Vagina (tissue), 2 donors: ENCODE data around the gene FOXD2. TPM values are rescaled to one million over a fixed set of nuclear protein-coding genes. Genes with fewer than 3 reads are reported as not detected.

Source experiments
- DNase-seq, 2 donors: peaks; one replicate each; pipeline ENCODE4 v3.0.0-alpha.2; 2017; ENCODE audit errors: extremely low spot score in 2 of 2
- H3K27ac ChIP-seq: fragments of 200-600 bp; sonication (generic); one replicate; pipeline ENCODE4 v1.5.1; 2019
- H3K27me3 ChIP-seq: fragments of 200-600 bp; sonication (generic); one replicate; pipeline ENCODE4 v1.5.1; 2019
- H3K36me3 ChIP-seq, 2 donors: fragments of 200-600 bp; sonication (generic); one replicate each; pipeline ENCODE4 v1.5.1; 2017 to 2019
- H3K4me1 ChIP-seq: fragments of 200-600 bp; sonication (generic); one replicate; pipeline ENCODE4 v1.5.1; 2019
- H3K4me3 ChIP-seq, 2 donors: fragments of 200-600 bp; sonication (generic); 1 replicate in 1 of 2; 2 replicates in 1 of 2; pipeline ENCODE4 v1.5.1; 2016 to 2019
- H3K9me3 ChIP-seq: fragments of 200-600 bp; sonication (generic); one replicate; pipeline ENCODE4 v1.5.1; 2019
- POLR2A ChIP-seq, 2 donors: fragments of 450-650 bp; IDR thresholded peaks; one replicate each; pipeline ENCODE4 v1.6.1; 2017; ENCODE audit warnings: antibody characterized with exemption in 2 of 2, mild to moderate bottlenecking in 2 of 2, moderate library complexity in 2 of 2
- POLR2AphosphoS5 ChIP-seq, 2 donors: sonication (generic); formaldehyde crosslinking; IDR thresholded peaks; one replicate each; pipeline ENCODE4 v1.9.0; 2017; ENCODE audit warnings: antibody characterized with exemption in 2 of 2, mild to moderate bottlenecking in 2 of 2, low read depth in 1 of 2; ENCODE audit not compliant: insufficient read depth in 1 of 2
- intact Hi-C: fragments of 100-400 bp; cut with DNase I; formaldehyde crosslinking; loops from one replicate; pipeline ENCODE4 v1.15.1; 2023
- total RNA-seq: library from RNA; depleted of rRNA; stranded (reverse); fragments of >200 nt; gene quantifications from one replicate; pipeline ENCODE4 v1.2.3, GENCODE V29; 2016
- TF ChIP-seq, protein P1 (sequence below), 3 experiments: fragments of 450-650 bp in 2 of 3; fragments of 200-600 bp in 1 of 3; sonication (generic) in 1 of 3; IDR thresholded peaks; one replicate each; pipeline ENCODE4 v1.5.1; 2017 to 2019; ENCODE audit warnings: antibody characterized with exemption in 3 of 3, mild to moderate bottlenecking in 2 of 3, moderate library complexity in 2 of 3

The FOXD2 gene
- total RNA-seq, 1 donor from 2014 or later, result 0.98 TPM

DNA sequence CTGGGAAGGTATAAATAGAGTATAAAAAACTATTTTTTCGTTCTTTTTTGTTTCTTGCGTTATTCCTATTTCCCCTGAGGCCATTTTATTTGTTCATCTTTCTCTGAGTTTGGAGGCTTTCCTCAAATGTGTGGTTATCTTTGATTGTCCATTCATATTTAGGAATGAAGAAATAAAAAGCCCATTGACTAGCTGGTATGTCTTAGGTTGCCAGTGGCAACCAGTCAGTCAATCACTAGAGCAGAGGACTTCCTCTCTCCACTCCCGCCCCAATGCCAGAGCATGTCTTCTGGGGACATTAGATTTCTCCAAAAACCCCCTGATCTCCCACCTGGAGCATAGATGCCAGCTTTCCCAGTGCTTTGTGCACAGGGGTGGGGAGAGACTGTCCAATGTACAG, 42.4 kb upstream of the FOXD2 start:
- TF ChIP-seq POLR2A (IDR thresholded peaks at IDR 0.05) (no peak), POLR2AphosphoS5 (IDR thresholded peaks at IDR 0.05; ENCODE audit: insufficient read depth in 1 of 2, low read depth in 1 of 2) (no peak)
- TF ChIP-seq, protein P1, sequence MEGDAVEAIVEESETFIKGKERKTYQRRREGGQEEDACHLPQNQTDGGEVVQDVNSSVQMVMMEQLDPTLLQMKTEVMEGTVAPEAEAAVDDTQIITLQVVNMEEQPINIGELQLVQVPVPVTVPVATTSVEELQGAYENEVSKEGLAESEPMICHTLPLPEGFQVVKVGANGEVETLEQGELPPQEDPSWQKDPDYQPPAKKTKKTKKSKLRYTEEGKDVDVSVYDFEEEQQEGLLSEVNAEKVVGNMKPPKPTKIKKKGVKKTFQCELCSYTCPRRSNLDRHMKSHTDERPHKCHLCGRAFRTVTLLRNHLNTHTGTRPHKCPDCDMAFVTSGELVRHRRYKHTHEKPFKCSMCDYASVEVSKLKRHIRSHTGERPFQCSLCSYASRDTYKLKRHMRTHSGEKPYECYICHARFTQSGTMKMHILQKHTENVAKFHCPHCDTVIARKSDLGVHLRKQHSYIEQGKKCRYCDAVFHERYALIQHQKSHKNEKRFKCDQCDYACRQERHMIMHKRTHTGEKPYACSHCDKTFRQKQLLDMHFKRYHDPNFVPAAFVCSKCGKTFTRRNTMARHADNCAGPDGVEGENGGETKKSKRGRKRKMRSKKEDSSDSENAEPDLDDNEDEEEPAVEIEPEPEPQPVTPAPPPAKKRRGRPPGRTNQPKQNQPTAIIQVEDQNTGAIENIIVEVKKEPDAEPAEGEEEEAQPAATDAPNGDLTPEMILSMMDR (IDR thresholded peaks at IDR 0.05), result no peak
- Histone ChIP-seq H3K36me3 (no peaks in the 10 kb centered on the region), H3K4me3 (no peak overlapping the region), H3K4me1 (no peaks in the 10 kb centered on the region), H3K27me3 (no peaks in the 10 kb centered on the region), H3K27ac (no peak overlapping the region), H3K9me3 (no peaks in the 10 kb centered on the region)
- DNase-seq, result no peak
- intact Hi-C loops, result no loop called here

DNA sequence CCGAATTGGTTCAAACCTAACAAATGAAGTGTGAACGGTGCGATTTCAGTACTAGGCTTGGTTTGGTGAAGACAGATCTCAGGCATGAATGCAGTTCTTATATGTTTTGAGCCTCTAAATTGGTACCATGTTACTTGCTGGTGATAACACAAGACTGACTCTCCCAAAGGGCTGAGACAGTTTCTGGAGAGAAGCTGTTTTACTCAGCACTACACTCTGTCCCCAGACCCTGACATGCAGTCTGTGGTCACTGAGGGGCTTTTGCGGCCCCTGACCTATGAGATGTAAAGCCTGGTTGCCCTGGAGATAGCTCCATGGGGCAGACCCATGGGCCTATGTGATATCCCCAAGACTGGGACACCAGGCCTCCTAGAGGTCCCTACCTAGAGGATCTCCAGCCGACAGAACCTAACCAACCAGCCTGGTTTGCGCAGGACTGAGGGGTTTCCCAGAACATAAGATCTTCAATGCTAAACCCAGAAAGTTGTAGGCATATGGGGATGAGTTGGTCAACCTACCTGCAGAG, 41.1 kb upstream of the FOXD2 start:
- no peaks in the 10 kb centered on the region for H3K27me3 ChIP-seq
- H3K27ac ChIP-seq, result no peak overlapping the region
- H3K4me3 ChIP-seq, result no peak overlapping the region
- TF ChIP-seq, protein P1 (IDR thresholded peaks at IDR 0.05), result no peak
- TF ChIP-seq POLR2AphosphoS5 (IDR thresholded peaks at IDR 0.05; ENCODE audit: insufficient read depth in 1 of 2, low read depth in 1 of 2), result no peak
- no peak for TF ChIP-seq POLR2A (IDR thresholded peaks at IDR 0.05)
- no peaks in the 10 kb centered on the region for H3K9me3 ChIP-seq
- H3K36me3 ChIP-seq, result no peaks in the 10 kb centered on the region
- no peaks in the 10 kb centered on the region for H3K4me1 ChIP-seq
- DNase-seq, result no peak
- intact Hi-C loops, result no loop called here

DNA sequence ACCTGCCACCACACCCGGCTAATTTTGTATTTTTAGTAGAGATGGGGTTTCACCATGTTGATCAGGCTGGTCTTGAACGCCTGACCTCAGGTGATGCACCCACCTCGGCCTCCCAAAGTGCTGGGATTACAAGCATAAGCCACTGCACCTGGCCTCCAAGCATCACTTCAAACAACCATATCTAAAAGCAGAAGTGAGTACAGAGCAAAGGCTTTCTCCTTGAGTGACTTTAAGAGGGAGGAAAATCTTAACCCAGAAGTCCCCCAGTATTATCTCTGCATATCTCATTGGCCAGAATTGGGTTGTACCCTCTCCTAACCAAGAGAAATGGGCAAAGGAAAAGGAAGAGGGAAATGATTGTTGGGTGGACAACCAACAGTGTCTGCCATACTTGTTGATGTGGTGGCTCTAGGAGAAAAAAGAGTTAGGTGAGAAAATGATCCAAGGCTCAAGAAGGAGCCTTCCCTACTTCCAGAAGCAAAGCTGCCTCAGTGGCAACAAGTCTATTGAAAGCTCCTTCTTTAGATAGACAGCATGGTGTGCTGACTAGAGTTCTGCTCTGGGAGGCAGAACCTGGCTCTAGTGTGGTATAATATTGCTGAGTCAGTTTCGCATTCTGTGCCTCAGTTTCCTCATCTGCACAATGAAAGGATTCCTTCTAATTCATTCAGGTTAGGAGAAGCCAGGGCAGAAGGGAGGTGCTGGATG, 38.6 kb upstream of the FOXD2 start:
- no peaks in the 10 kb centered on the region for H3K27me3 ChIP-seq
- intact Hi-C loops, result no loop called here

DNA sequence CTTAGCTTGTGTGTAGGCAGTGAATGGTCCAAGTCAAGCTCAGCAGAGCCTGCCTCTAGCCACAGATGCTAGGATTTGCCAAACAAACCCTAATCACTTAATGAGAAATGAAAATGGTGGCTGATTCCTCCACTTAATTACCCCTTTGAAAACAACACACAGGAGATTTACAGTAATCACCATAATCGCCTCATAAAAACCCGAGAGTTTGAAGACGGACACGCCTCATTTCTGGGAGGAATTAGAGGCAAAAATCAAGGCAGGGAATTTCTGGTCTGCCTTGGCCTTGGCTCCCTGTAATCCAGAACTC, 38.0 kb upstream of the FOXD2 start:
- intact Hi-C loops, result no loop called here
- Histone ChIP-seq H3K4me3 (no peak overlapping the region), H3K4me1 (no peaks in the 10 kb centered on the region), H3K36me3 (no peaks in the 10 kb centered on the region), H3K9me3 (no peaks in the 10 kb centered on the region), H3K27me3 (no peaks in the 10 kb centered on the region), H3K27ac (no peak overlapping the region)
- DNase-seq, result no peak
- TF ChIP-seq POLR2A (IDR thresholded peaks at IDR 0.05) (no peak), POLR2AphosphoS5 (IDR thresholded peaks at IDR 0.05; ENCODE audit: insufficient read depth in 1 of 2, low read depth in 1 of 2) (no peak)
- TF ChIP-seq, protein P1 (IDR thresholded peaks at IDR 0.05), result no peak

More for the DNA sequence above, 38.6 kb upstream of the FOXD2 start:
- no peaks in the 10 kb centered on the region for H3K4me1 ChIP-seq
- H3K36me3 ChIP-seq, result no peaks in the 10 kb centered on the region
- TF ChIP-seq POLR2A (IDR thresholded peaks at IDR 0.05), result no peak
- TF ChIP-seq, protein P1 (IDR thresholded peaks at IDR 0.05), result no peak
- no peak for TF ChIP-seq POLR2AphosphoS5 (IDR thresholded peaks at IDR 0.05; ENCODE audit: insufficient read depth in 1 of 2, low read depth in 1 of 2)
- no peak overlapping the region for H3K4me3 ChIP-seq
- H3K27ac ChIP-seq, result no peak overlapping the region
- DNase-seq, result no peak
- no peaks in the 10 kb centered on the region for H3K9me3 ChIP-seq

DNA sequence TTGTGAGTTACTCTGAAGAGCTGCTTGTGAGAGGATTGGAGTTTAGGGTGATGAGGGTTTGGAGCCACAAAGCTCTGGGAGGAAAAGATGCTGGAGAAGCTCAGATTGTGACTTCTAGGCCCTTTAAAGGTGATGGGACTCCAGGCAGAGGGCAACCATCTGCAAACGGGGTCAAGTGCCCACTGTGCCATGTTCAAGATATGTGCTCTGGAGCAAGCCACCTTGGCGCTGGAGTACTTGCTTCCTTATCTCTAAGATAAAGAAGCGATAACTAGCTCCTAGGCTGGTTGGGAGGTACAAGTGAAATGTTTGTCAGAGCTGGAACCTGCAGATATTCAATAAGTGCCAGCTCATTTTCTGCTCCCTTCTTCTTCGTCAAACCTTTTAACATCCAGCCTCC, 36.1 kb upstream of the FOXD2 start:
- DNase-seq, result no peak
- Histone ChIP-seq H3K27ac (no peak overlapping the region), H3K4me1 (no peaks in the 10 kb centered on the region), H3K4me3 (no peak overlapping the region), H3K9me3 (no peaks in the 10 kb centered on the region), H3K27me3 (no peaks in the 10 kb centered on the region), H3K36me3 (no peaks in the 10 kb centered on the region)
- TF ChIP-seq POLR2AphosphoS5 (IDR thresholded peaks at IDR 0.05; ENCODE audit: insufficient read depth in 1 of 2, low read depth in 1 of 2), result no peak
- TF ChIP-seq POLR2A (IDR thresholded peaks at IDR 0.05), result no peak
- TF ChIP-seq, protein P1 (IDR thresholded peaks at IDR 0.05), result no peak
- intact Hi-C loops, result no loop called here
